T-helper 2 cell treated with Interferon-gamma antibody and Interleukin-4, amounts not matched to agents 100 ng/mL and 5 ng/mL, for 36 hours (primary cell): ENCODE measurements around the gene JDP2. TPM values are rescaled to one million over a fixed set of nuclear protein-coding genes. Genes with fewer than 3 reads are reported as not detected.

ENCODE experiments used
- intact Hi-C: fragments of 100-400 bp; cut with micrococcal nuclease; formaldehyde crosslinking; loops from one replicate; pipeline ENCODE4 v1.15.1; 2023
- total RNA-seq: library from RNA; stranded (reverse); gene quantifications from 2 replicates; pipeline ENCODE4 v1.2.3, GENCODE V29; 2022

Gene JDP2
- total RNA-seq, 1 donor from 2014 or later: 0.75 TPM

GRCh38 chr14:75409316-75410205 is 18.3 kb upstream of the JDP2 start:
- intact Hi-C loops: no loop called here

DNA sequence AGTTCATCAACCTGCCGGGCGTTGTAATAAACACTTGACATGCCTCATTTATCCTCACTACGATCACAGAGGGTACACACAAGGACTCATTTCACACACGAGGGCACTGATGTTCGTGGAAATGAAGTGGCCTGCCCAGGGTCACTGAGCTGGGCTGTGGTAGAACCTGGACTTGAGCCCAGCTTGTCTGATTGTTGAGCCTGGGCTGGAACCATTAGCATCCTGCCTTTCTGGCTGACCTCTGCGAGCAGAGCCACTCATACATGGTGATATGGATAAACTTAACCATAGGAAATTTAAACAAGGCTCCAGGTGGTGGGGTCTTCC is 16.6 kb upstream of the JDP2 start:
- intact Hi-C loops: no loop called here

GRCh38 chr14:75413013-75413412 is 14.8 kb upstream of the JDP2 start:
- intact Hi-C loops: no loop called here

GRCh38 chr14:75417674-75418073 is 10.1 kb upstream of the JDP2 start:
- intact Hi-C loops: no loop called here

- intact Hi-C loops: no loop called here
These were observed 8.7 kb upstream of the JDP2 start for GRCh38 chr14:75418850-75419768.

GRCh38 chr14:75422169-75422568 is 5.7 kb upstream of the JDP2 start:
- intact Hi-C loops: no loop called here

GRCh38 chr14:75424496-75424895 is 3.3 kb upstream of the JDP2 start:
- intact Hi-C loops: no loop called here

DNA sequence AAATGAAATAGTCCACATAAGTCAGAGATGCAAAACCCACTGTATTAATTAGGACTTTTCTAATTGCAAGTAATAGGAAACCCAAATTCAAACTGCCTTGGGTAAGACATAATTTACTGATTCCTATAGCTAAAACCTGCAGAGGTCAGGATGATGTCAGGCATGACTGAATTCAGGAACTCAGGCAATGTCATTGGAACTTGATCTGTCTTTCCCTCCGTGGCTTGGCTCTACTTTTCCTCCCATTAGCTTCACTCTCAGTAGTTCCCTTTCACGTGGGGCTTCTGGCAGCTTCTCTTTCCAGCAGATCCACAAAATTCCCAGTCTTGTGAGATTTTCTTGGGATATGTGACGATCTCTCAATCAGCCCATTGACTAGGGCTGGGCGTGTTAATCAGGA is 2.4 kb upstream of the JDP2 start:
- intact Hi-C loops: no loop called here

DNA sequence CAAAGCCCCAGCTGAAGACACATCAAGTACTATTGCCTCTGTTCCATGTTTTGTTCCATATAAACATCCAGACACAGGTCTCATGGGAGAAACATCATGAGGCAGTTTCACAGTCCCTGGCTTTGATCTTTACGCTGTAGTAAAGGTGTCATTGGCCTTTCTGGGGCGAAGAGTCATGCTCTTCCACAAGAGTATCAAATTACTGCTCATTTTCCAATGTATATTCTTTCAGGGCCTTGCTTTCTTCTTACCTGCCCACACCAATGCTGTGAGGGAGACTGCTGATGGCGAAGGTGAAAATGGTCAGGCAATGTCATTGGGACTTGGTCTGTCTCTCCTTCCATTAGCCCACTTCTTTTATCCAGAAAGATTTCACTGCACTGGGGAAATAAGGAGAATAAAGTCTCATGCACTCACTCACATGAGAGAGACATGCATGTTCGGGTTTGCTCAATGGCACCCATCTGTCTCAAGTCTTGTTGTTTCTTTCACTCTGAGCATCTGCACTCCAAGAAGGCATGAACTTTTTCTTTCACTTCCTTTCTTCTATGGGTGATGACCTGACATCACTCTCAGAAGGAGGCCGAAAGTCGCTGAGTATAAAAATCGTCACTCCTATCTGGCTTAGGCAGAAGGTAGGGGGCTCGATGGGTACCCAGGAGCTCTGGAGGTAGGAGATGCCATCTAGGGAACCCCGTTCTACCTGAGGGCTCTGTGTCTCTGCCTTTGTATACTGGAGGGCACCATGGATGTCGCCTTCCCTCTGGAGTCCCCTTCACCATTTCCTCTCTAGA is 1.3 kb upstream of the JDP2 start:
- intact Hi-C loops: no loop called here

DNA sequence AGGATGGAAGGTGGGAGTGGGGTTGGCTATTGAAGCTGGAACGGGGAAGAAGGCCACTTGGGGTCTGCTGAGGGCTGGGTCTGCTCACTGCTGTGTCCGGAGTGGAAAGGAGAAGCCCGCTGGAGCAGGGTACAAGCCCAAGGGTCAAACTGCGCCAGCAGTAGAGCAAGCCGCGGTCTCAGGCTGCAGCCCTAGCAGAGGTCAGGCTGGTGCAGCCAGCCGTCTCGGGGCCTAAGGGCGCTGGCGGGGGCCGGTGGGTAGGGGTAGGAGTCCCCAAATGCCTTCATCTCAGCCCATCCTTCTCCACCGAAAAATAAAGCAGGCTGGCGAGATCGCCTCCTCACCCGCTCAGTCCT is 718 bp upstream of the JDP2 start:
- intact Hi-C loops: no loop called here

- intact Hi-C loops: no loop called here
These were observed 645 bp downstream of the JDP2 start for GRCh38 chr14:75428230-75429104.

DNA sequence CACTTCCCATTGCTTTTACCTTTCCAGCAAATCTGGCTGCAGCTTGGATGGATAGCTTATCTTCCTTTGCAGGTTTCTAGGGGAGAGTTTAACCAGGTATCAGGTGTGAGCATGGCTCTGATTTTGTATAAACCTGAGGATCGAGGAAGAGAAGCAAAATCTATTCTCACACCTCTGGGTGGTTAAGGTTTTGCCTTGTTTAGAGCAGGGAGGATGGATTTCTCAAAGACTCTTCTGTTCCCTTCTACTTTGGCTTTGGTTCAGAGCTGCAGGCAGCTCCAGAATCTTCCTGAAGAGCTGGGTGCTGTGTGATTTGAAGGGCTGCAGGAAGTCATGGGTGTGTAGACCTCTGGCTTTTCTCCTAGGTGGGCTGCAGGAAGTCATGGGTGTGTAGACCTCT is 1.7 kb downstream of the JDP2 start:
- intact Hi-C loops: no loop called here

- intact Hi-C loops: no loop called here
These were observed 2.3 kb downstream of the JDP2 start for GRCh38 chr14:75430116-75430515.

GRCh38 chr14:75430526-75430925 is 2.7 kb downstream of the JDP2 start:
- intact Hi-C loops: no loop called here

GRCh38 chr14:75430976-75431375 is 3.2 kb downstream of the JDP2 start:
- intact Hi-C loops: no loop called here

DNA sequence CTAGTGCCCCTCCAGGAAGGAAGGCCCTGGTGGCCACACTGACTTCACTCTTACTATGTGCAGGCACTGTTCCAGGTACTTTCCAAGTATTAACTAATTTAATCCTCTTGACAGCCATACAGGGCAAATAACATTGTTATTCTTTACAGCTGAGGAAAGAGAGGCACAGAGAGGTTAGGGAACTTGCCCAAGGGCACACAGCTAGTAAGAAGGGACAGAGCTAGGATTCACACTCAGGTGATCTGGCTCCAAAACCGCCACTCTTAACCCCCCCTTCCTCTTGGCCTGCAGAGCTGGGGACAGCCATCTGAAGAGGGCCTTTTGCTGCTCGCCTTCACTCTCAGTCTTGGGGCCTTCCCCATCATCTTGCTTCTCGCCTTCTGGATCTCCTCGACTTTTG is 4.0 kb downstream of the JDP2 start:
- intact Hi-C loops: no loop called here

DNA sequence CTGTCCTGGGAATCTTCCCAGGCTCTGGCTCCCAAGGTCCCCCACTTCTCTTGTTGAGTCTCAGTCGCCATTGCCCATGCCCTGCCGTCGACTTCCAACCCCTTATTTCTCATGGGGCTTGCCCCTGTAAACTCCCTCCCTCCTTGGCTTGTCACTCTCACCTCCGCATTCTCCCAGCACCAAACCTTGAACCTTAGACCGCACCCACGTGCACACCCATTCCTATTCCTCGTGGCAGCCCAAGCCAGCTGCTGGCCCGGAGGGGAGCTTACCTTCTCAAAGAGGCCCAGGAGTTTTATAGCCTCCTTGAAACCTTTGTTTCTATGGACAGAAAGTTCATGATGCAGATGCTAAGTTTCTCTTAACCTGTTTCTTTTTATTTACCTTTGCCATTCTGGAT is 4.6 kb downstream of the JDP2 start:
- intact Hi-C loops: no loop called here

DNA sequence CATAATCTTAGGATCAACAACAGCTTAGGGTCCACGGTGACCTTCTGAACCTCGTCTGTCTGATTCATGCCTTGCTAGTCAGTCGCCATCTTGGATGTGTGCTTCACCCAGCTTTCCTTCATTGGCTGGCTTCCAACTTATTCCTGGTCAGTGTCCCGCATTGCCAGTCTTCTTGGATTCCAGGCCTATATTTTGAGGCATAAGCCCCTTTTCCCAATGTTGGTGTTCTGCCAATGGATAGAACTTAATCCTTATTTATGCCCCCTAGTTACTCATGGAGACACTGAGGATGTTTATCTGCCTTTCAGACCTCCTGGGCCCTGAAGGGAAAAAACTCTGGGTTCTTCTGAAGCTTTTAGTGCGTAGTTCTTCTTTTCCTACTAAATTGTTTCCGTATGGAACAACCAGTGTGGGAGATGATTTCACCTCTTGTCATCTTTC is 5.8 kb downstream of the JDP2 start:
- intact Hi-C loops: no loop called here

DNA sequence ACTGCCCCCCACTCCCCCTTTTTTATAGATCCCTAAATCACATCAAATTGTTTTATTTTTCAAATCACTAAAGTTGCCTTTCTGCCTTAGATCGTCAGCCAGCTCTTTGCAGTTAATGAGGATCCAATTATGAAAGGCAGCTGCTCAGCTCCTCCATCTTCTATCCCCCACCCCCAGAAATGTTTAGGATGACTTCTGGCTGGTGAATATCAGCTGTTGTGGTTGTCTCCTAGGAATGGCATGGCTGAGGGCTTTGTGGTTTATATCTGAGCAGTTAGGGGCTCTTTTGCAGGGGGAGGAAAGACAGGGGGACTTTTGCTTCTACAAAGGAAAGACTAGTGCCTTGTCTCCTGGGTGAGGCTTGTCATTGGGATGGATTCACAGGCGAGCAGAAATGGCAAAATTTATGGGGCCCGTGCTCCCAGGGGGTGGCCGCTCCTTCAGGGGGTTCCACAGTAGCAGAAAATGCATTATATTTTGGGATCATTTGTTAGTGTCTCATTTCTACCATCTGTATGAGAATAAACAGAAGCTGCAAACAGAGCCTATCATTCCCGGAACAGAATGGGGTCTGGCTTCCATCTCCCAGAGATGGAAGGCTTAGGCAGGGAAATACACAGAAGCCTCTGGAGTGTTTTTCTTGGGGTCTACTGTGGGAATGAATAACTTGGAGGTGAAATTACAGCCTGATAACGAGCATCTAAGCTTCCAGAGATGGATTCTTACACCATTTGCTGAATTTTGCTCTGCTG is 6.5 kb downstream of the JDP2 start:
- intact Hi-C loops: no loop called here

GRCh38 chr14:75434890-75435248 is 7.0 kb downstream of the JDP2 start:
- intact Hi-C loops: no loop called here
